Neural progenitor cell (in vitro differentiated cells): ENCODE data around the gene CEP89. TPM values are rescaled to one million over a fixed set of nuclear protein-coding genes. Genes with fewer than 3 reads are reported as not detected.
"Not testable (repeated sequence)": the region's sequence is repeated elsewhere in the genome, so short reads cannot be mapped to it uniquely, and the experiment has no call there.

Experiments
- DNase-seq: peaks from one replicate; pipeline ENCODE4 v3.0.0-alpha.2; 2016; ENCODE audit warnings: low spot score
- H2AFZ ChIP-seq: fragments of 200-600 bp; sonication (generic); replicated peaks from 2 replicates; pipeline ENCODE4 v1.6.1; 2016; ENCODE audit warnings: antibody characterized with exemption
- H3F3A ChIP-seq: fragments of 200-600 bp; sonication (generic); 2 replicates; pipeline ENCODE4 v1.6.1; 2016; ENCODE audit warnings: antibody characterized with exemption, low read depth
- H3K27ac ChIP-seq: fragments of 200-600 bp; sonication (generic); 2 replicates; pipeline ENCODE4 v1.5.1; 2016; ENCODE audit warnings: mild to moderate bottlenecking
- H3K27me3 ChIP-seq: fragments of 200-600 bp; sonication (generic); 2 replicates; pipeline ENCODE4 v1.6.1; 2016; ENCODE audit warnings: mild to moderate bottlenecking, moderate library complexity
- H3K36me3 ChIP-seq: fragments of 200-600 bp; sonication (generic); 2 replicates; pipeline ENCODE4 v1.5.1; 2016
- H3K4me1 ChIP-seq: fragments of 200-600 bp; sonication (generic); 2 replicates; pipeline ENCODE4 v1.6.1; 2016; ENCODE audit warnings: mixed run types
- H3K4me2 ChIP-seq: fragments of 200-600 bp; sonication (generic); 2 replicates; pipeline ENCODE4 v1.6.1; 2016
- H3K4me3 ChIP-seq: fragments of 200-600 bp; sonication (generic); 2 replicates; pipeline ENCODE4 v1.5.1; 2016
- H3K79me2 ChIP-seq: fragments of 200-600 bp; sonication (generic); 2 replicates; pipeline ENCODE4 v1.6.1; 2016; ENCODE audit warnings: low read depth
- H3K9ac ChIP-seq: fragments of 200-600 bp; sonication (generic); 2 replicates; pipeline ENCODE4 v1.6.1; 2016
- H3K9me3 ChIP-seq: fragments of 200-600 bp; sonication (generic); 2 replicates; pipeline ENCODE4 v1.5.1; 2016; ENCODE audit warnings: low read depth
- H4K20me1 ChIP-seq: fragments of 200-600 bp; sonication (generic); 2 replicates; pipeline ENCODE4 v1.6.1; 2016; ENCODE audit warnings: low read depth
- H3K27ac Mint-ChIP-seq: 3 replicates; pipeline ENCODE4 v1.8.0; 2021; ENCODE audit warnings: mixed read lengths
- H3K27me3 Mint-ChIP-seq: 2 replicates; pipeline ENCODE4 v1.8.0; 2022; ENCODE audit warnings: low read depth, mild to moderate bottlenecking, inconsistent platforms, moderate library complexity, mixed read lengths; ENCODE audit not compliant: insufficient read depth
- H3K36me3 Mint-ChIP-seq: 3 replicates; pipeline ENCODE4 v1.8.0; 2021; ENCODE audit warnings: mixed read lengths
- H3K4me1 Mint-ChIP-seq: 3 replicates; pipeline ENCODE4 v1.8.0; 2021; ENCODE audit warnings: mixed read lengths
- H3K4me3 Mint-ChIP-seq: 3 replicates; pipeline ENCODE4 v1.8.0; 2021; ENCODE audit warnings: mild to moderate bottlenecking, moderate library complexity, mixed read lengths
- H3K9me3 Mint-ChIP-seq: 3 replicates; pipeline ENCODE4 v1.8.0; 2020; ENCODE audit warnings: mixed read lengths
- EZH2 ChIP-seq: fragments of 200-600 bp; sonication (generic); IDR thresholded peaks from 2 replicates; pipeline ENCODE4 v1.6.1; 2017; ENCODE audit warnings: antibody characterized with exemption, mild to moderate bottlenecking, moderate library complexity
- EZH2phosphoT487 ChIP-seq: fragments of 200-600 bp; sonication (generic); IDR thresholded peaks from 2 replicates; pipeline ENCODE4 v1.6.1; 2017; ENCODE audit warnings: antibody characterized with exemption
- total RNA-seq: library from RNA; depleted of rRNA; stranded (reverse); fragments of >200 nt; gene quantifications from 2 replicates; pipeline ENCODE4 v1.2.3, GENCODE V29; 2015; ENCODE audit warnings: low replicate concordance
- TF ChIP-seq, protein P1 (sequence below): fragments of 200-600 bp; sonication (generic); IDR thresholded peaks from 2 replicates; pipeline ENCODE4 v1.5.1; 2017; ENCODE audit warnings: antibody characterized with exemption, mild to moderate bottlenecking

CEP89 gene
- total RNA-seq, 1 donor from 2014 or later, result 26.1 TPM

DNA sequence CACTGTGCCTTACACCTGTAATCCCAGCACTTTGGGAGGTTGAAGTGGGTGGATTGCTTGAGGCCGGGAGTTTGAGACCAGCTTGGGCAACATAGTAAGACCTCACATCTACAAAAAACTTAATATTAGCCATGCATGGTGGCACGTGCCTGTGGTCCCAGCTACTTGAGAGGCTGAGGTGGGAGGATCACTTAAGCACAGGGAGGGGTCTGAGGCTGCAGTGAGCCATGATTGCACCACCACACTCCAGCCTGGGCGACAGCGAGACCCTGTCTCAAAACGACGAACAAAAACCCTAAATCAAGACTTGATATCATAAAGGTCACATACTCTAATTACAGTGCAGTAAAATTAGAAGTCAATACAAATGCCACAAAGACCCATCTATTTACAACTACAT lies 119.5 kb downstream of the CEP89 start:
- H3K9me3 Mint-ChIP-seq, result no peaks in the 10 kb centered on the region
- H3K27me3 Mint-ChIP-seq, result no peaks in the 10 kb centered on the region
- Histone ChIP-seq H3K79me2 (no peaks in the 10 kb centered on the region), H3K27me3 (no peaks in the 10 kb centered on the region), H2AFZ (no peak overlapping the region), H3F3A (no peaks in the 10 kb centered on the region), H3K4me2 (no peak overlapping the region), H3K4me1 (no peaks in the 10 kb centered on the region), H3K4me3 (no peak overlapping the region), H3K27ac (no peak overlapping the region), H3K9ac (no peak overlapping the region), H3K36me3 (no peaks in the 10 kb centered on the region), H3K9me3 (no peaks in the 10 kb centered on the region), H4K20me1 (no peaks in the 10 kb centered on the region)
- no peak overlapping the region for H3K27ac Mint-ChIP-seq
- H3K4me1 Mint-ChIP-seq, result no peaks in the 10 kb centered on the region
- no peak overlapping the region for H3K4me3 Mint-ChIP-seq
- TF ChIP-seq EZH2 (no peak), EZH2phosphoT487 (no peak)
- TF ChIP-seq, protein P1, sequence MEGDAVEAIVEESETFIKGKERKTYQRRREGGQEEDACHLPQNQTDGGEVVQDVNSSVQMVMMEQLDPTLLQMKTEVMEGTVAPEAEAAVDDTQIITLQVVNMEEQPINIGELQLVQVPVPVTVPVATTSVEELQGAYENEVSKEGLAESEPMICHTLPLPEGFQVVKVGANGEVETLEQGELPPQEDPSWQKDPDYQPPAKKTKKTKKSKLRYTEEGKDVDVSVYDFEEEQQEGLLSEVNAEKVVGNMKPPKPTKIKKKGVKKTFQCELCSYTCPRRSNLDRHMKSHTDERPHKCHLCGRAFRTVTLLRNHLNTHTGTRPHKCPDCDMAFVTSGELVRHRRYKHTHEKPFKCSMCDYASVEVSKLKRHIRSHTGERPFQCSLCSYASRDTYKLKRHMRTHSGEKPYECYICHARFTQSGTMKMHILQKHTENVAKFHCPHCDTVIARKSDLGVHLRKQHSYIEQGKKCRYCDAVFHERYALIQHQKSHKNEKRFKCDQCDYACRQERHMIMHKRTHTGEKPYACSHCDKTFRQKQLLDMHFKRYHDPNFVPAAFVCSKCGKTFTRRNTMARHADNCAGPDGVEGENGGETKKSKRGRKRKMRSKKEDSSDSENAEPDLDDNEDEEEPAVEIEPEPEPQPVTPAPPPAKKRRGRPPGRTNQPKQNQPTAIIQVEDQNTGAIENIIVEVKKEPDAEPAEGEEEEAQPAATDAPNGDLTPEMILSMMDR, result no peak
- no peaks in the 10 kb centered on the region for H3K36me3 Mint-ChIP-seq
- DNase-seq, result no peak

DNA sequence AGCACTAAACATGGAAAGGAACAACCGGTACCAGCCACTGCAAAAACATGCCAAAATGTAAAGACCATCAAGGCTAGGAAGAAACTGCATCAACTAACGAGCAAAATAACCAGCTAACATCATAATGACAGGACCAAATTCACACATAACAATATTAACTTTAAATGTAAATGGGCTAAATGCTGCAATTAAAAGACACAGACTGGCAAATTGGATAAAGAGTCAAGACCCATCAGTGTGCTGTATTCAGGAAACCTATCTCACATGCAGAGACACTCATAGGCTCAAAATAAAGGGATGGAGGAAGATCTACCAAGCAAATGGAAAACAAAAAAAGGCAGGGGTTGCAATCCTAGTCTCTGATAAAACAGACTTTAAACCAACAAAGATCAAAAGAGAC lies 123.7 kb downstream of the CEP89 start:
- H3F3A ChIP-seq, H3K4me1 ChIP-seq, H3K4me3 Mint-ChIP-seq, H3K79me2 ChIP-seq, H3K9me3 Mint-ChIP-seq, H3K27ac Mint-ChIP-seq, H3K27me3 ChIP-seq, H3K27me3 Mint-ChIP-seq, H3K36me3 ChIP-seq, H3K36me3 Mint-ChIP-seq, H2AFZ ChIP-seq, H3K4me1 Mint-ChIP-seq, H4K20me1 ChIP-seq, DNase-seq, H3K9ac ChIP-seq, H3K9me3 ChIP-seq, H3K4me3 ChIP-seq, H3K27ac ChIP-seq, H3K4me2 ChIP-seq: not testable (repeated sequence)

DNA sequence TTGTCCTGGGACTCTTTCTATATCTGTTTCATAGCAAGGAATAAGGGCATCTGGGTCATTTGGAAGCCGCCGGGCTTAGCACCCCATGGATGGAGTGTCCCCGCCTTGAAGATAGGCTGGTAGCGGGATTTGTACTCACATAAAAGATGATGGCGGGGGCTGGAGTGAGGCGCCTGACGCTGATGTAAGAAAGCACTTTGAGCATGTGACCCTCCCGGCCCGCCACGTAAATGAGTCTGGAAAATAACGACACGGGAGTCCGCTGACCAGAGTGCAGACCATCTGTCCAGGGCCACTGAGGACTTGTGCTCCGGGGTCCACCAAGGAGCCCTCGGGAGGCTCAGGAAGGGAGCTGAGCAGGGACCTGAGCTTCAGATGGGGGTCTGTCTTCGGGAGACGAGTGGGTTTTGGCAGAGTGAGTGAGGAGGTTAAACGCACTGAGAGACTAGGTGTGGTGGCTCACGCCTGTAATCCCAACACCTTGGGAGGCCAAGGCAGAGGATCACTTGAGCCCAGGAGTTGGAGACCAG lies 128.0 kb downstream of the CEP89 start:
- no peak overlapping the region for H3K27ac Mint-ChIP-seq
- Histone ChIP-seq H3K36me3 (no peaks in the 10 kb centered on the region), H3K79me2 (no peaks in the 10 kb centered on the region), H3K4me2 (no peak overlapping the region), H3F3A (no peaks in the 10 kb centered on the region), H2AFZ (no peak overlapping the region), H3K4me1 (no peaks in the 10 kb centered on the region), H3K9ac (no peak overlapping the region), H3K27ac (no peak overlapping the region), H4K20me1 (no peaks in the 10 kb centered on the region), H3K27me3 (no peaks in the 10 kb centered on the region), H3K4me3 (no peak overlapping the region), H3K9me3 (no peaks in the 10 kb centered on the region)
- DNase-seq, result no peak
- no peaks in the 10 kb centered on the region for H3K4me1 Mint-ChIP-seq
- H3K36me3 Mint-ChIP-seq, result peaks cover 4% of the 10 kb centered on the region
- TF ChIP-seq EZH2phosphoT487 (no peak), EZH2 (no peak)
- TF ChIP-seq, protein P1, result no peak
- H3K9me3 Mint-ChIP-seq, result peaks cover 24% of the 10 kb centered on the region
- no peak overlapping the region for H3K4me3 Mint-ChIP-seq
- peaks cover 3% of the 10 kb centered on the region for H3K27me3 Mint-ChIP-seq

DNA sequence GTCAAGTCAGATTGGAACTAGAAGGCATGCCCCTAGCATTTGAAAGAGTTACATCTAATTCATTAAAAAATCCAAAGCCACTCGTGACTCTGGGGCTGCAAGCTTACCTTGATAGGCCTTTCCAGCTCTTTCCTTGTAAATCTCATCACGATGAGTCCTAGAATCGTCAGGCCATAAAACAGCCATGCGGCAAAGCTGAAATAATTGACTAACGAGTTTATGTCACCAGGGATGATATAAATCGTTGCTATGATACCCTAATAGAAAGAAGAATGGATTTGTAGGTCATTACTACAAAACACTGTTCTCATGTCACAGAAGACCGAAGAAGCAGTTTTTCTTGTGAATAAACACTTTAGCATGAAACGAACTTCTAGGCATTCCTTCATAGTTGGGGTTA lies 129.7 kb downstream of the CEP89 start:
- Histone ChIP-seq H3K9me3 (no peaks in the 10 kb centered on the region), H3K36me3 (no peaks in the 10 kb centered on the region), H3K4me3 (no peak overlapping the region), H4K20me1 (no peaks in the 10 kb centered on the region), H3K9ac (no peak overlapping the region), H3K79me2 (no peaks in the 10 kb centered on the region), H3K4me1 (no peaks in the 10 kb centered on the region), H2AFZ (no peak overlapping the region), H3F3A (no peaks in the 10 kb centered on the region), H3K27ac (no peak overlapping the region), H3K27me3 (no peaks in the 10 kb centered on the region), H3K4me2 (no peak overlapping the region)
- Mint-ChIP-seq H3K4me3 (no peak overlapping the region), H3K4me1 (no peaks in the 10 kb centered on the region), H3K27me3 (peaks cover 3% of the 10 kb centered on the region), H3K27ac (no peak overlapping the region), H3K36me3 (peaks cover 4% of the 10 kb centered on the region), H3K9me3 (peaks cover 24% of the 10 kb centered on the region)
- no peak for TF ChIP-seq EZH2phosphoT487
- TF ChIP-seq, protein P1, result no peak
- TF ChIP-seq EZH2, result no peak
- DNase-seq, result no peak
